Loucy (cell line): ENCODE measurements around the gene BCAS1.

ENCODE experiments used
- H2AFZ ChIP-seq: fragments of 200-600 bp; sonication (generic); 2 replicates; pipeline ENCODE4 v1.6.0; 2016; ENCODE audit warnings: antibody characterized with exemption, mild to moderate bottlenecking, low read length, moderate library complexity
- H3F3A ChIP-seq: fragments of 200-600 bp; 2 replicates; pipeline ENCODE4 v1.6.0; 2016; ENCODE audit warnings: antibody characterized with exemption, low read depth, mild to moderate bottlenecking
- H3K27me3 ChIP-seq: fragments of 200-600 bp; sonication (generic); 2 replicates; pipeline ENCODE4 v1.6.1; 2014; ENCODE audit warnings: low read length, mild to moderate bottlenecking; ENCODE audit not compliant: insufficient read depth, poor library complexity, severe bottlenecking
- H3K36me3 ChIP-seq: fragments of 200-600 bp; sonication (generic); 2 replicates; pipeline ENCODE4 v1.6.1; 2016; ENCODE audit warnings: low read length; ENCODE audit not compliant: insufficient read depth
- H3K4me1 ChIP-seq: fragments of 200-600 bp; sonication (generic); 2 replicates; pipeline ENCODE4 v1.5.1; 2014; ENCODE audit warnings: low read length, mild to moderate bottlenecking; ENCODE audit not compliant: insufficient read depth, poor library complexity, severe bottlenecking
- H3K4me2 ChIP-seq: fragments of 200-600 bp; sonication (generic); 2 replicates; pipeline ENCODE4 v1.6.0; 2014; ENCODE audit warnings: antibody characterized with exemption, low read length, low read depth, mild to moderate bottlenecking; ENCODE audit not compliant: poor library complexity, severe bottlenecking
- H3K4me3 ChIP-seq: fragments of 200-600 bp; sonication (generic); 2 replicates; pipeline ENCODE4 v1.5.1; 2014; ENCODE audit warnings: low read length, mild to moderate bottlenecking, mixed read lengths; ENCODE audit not compliant: poor library complexity, severe bottlenecking
- H3K79me2 ChIP-seq: fragments of 200-600 bp; sonication (generic); 2 replicates; pipeline ENCODE4 v1.6.1; 2014; ENCODE audit warnings: low read length; ENCODE audit not compliant: insufficient read depth
- H3K9ac ChIP-seq: fragments of 200-600 bp; sonication (generic); 2 replicates; pipeline ENCODE4 v1.6.0; 2014; ENCODE audit warnings: mild to moderate bottlenecking, low read depth, low read length, moderate library complexity; ENCODE audit not compliant: poor library complexity, severe bottlenecking
- H3K9me2 ChIP-seq: fragments of 200-600 bp; sonication (generic); replicated peaks from 2 replicates; pipeline ENCODE4 v1.6.1; 2016; ENCODE audit warnings: low read depth, low read length, mixed read lengths
- H3K9me3 ChIP-seq: fragments of 200-600 bp; sonication (generic); 2 replicates; pipeline ENCODE4 v1.6.1; 2014; ENCODE audit warnings: mild to moderate bottlenecking, antibody characterized with exemption, low read length, low read depth; ENCODE audit not compliant: insufficient read depth
- H4K20me1 ChIP-seq: fragments of 200-600 bp; sonication (generic); 2 replicates; pipeline ENCODE4 v1.6.0; 2014; ENCODE audit warnings: antibody characterized with exemption, low read length, mild to moderate bottlenecking; ENCODE audit not compliant: insufficient read depth, poor library complexity, severe bottlenecking
- EZH2phosphoT487 ChIP-seq: fragments of 200-600 bp; IDR thresholded peaks from 2 replicates; pipeline ENCODE4 v1.6.1; 2018; ENCODE audit warnings: antibody characterized with exemption, mild to moderate bottlenecking, moderate library complexity, borderline replicate concordance
- TF ChIP-seq, protein P1 (sequence below): fragments of 200-600 bp; sonication (generic); conservative IDR thresholded peaks from 2 replicates; pipeline ENCODE4 v1.5.1; 2014; ENCODE audit warnings: mild to moderate bottlenecking, antibody characterized with exemption, low read length

Gene BCAS1

DNA sequence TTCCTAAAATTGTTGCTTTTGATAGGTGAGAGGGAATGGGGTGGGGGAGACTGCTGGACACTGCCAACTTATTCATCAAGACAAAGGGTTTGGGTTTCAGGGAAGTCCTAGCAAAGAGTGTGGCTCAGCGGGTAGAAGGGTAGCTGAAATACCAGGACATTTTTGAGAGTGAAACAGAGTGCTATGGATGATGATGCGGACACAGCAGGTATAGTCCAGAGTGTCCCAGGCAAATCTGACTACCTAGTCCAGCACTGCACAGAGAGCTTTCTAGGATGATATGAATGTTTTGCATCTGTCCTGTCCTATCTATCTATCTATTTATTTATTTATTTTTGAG lies 154.3 kb downstream of the BCAS1 start:
- Histone ChIP-seq H3K9ac (peak overlapping the region; percentile 84), H3K4me3 (peak overlapping the region; percentile 78)

DNA sequence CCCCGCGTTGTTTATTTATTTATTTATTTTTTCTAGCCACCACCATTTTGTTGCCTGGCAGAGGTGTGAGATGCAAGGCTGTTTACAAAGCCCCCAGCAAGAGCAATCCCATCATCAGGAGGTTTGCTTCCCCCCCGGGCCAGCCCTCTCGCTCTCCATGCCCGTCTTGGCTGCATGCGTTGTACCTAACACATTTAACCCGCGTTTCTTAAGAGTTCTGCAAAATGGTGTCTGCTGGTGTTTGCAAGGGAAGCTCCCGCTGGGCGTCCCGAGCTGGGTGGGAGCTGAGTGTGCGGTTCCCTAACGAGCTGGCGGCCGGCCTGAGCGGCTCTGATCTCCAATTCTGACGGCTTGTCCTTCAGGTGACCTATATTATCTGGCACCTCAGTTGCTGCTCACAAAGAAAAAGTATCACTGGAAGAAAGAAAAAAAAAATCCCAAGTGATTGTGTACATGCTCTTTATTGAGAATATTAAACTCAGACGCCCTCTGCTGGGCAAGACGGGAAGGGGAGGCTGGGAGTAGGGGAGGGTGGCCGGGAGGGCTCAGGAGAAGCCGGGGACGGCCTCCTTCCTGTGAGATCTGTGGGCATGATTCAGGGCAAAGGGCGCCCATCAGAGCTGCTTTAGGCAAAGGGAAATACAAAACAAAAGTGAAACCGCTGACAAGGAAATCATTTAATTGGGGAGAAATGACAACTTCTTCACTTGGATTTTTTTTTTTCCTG lies 154.8 kb downstream of the BCAS1 start:
- H3K27me3 ChIP-seq: no peaks in the 10 kb centered on the region
- H3F3A ChIP-seq: no peaks in the 10 kb centered on the region
- TF ChIP-seq, protein P1, sequence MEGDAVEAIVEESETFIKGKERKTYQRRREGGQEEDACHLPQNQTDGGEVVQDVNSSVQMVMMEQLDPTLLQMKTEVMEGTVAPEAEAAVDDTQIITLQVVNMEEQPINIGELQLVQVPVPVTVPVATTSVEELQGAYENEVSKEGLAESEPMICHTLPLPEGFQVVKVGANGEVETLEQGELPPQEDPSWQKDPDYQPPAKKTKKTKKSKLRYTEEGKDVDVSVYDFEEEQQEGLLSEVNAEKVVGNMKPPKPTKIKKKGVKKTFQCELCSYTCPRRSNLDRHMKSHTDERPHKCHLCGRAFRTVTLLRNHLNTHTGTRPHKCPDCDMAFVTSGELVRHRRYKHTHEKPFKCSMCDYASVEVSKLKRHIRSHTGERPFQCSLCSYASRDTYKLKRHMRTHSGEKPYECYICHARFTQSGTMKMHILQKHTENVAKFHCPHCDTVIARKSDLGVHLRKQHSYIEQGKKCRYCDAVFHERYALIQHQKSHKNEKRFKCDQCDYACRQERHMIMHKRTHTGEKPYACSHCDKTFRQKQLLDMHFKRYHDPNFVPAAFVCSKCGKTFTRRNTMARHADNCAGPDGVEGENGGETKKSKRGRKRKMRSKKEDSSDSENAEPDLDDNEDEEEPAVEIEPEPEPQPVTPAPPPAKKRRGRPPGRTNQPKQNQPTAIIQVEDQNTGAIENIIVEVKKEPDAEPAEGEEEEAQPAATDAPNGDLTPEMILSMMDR: peak; percentile 95
- no peak for TF ChIP-seq EZH2phosphoT487
- peaks cover 22% of the 10 kb centered on the region for H3K4me1 ChIP-seq
- no peaks in the 10 kb centered on the region for H4K20me1 ChIP-seq
- peak overlapping the region; percentile 78 for H3K4me3 ChIP-seq
- peak overlapping the region; percentile 84 for H3K9ac ChIP-seq
- no peaks in the 10 kb centered on the region; the same call in 1 of the 2 replicates for H3K36me3 ChIP-seq
- H3K79me2 ChIP-seq: no peaks in the 10 kb centered on the region
- peak overlapping the region; percentile 84 for H3K4me2 ChIP-seq
- H3K9me2 ChIP-seq: no peaks in the 10 kb centered on the region
- peaks cover 5% of the 10 kb centered on the region; the same call in 1 of the 2 replicates for H3K9me3 ChIP-seq
- peak overlapping the region; percentile 92 for H2AFZ ChIP-seq

More for the DNA sequence above, 154.3 kb downstream of the BCAS1 start:
- peaks cover 22% of the 10 kb centered on the region for H3K4me1 ChIP-seq
- 0 out of 2 replicates have a peak, but pooled peaks cover 3% of the 10 kb centered on the region for H3K9me3 ChIP-seq
- H3K27me3 ChIP-seq: no peaks in the 10 kb centered on the region
- no peaks in the 10 kb centered on the region for H4K20me1 ChIP-seq
- TF ChIP-seq, protein P1: no peak
- TF ChIP-seq EZH2phosphoT487: no peak
- H3F3A ChIP-seq: no peaks in the 10 kb centered on the region
- no peaks in the 10 kb centered on the region for H3K79me2 ChIP-seq
- H2AFZ ChIP-seq: peak overlapping the region; percentile 66; the same call in 1 of the 2 replicates
- no peaks in the 10 kb centered on the region for H3K9me2 ChIP-seq
- no peaks in the 10 kb centered on the region for H3K36me3 ChIP-seq
- peak overlapping the region; percentile 84 for H3K4me2 ChIP-seq

- H3K79me2 ChIP-seq: no peaks in the 10 kb centered on the region
- H3K9ac ChIP-seq: peak overlapping the region; percentile 84
- no peaks in the 10 kb centered on the region for H3F3A ChIP-seq
- peak overlapping the region; percentile 78 for H3K4me3 ChIP-seq
- no peaks in the 10 kb centered on the region; the same call in 1 of the 2 replicates for H3K36me3 ChIP-seq
- TF ChIP-seq, protein P1: peak; percentile 34
- TF ChIP-seq EZH2phosphoT487: no peak
- no peaks in the 10 kb centered on the region for H3K27me3 ChIP-seq
- peaks cover 8% of the 10 kb centered on the region; the same call in 1 of the 2 replicates for H3K9me3 ChIP-seq
- H3K4me1 ChIP-seq: peaks cover 22% of the 10 kb centered on the region
- H3K4me2 ChIP-seq: peak overlapping the region; percentile 84
- H4K20me1 ChIP-seq: no peaks in the 10 kb centered on the region
- no peaks in the 10 kb centered on the region for H3K9me2 ChIP-seq
- H2AFZ ChIP-seq: peak overlapping the region; percentile 92
Observed at GRCh38 chr20:53914781-53915445, 155.5 kb downstream of the BCAS1 start.
